Measurements from ENCODE around the gene FGFRL1. TPM values are rescaled to one million over a fixed set of nuclear protein-coding genes. Genes with fewer than 3 reads are reported as not detected.

FGFRL1 gene
- total RNA-seq, 4 donors from 2014 or later: 9.0 to 19.9 (median 12.0) TPM

DNA sequence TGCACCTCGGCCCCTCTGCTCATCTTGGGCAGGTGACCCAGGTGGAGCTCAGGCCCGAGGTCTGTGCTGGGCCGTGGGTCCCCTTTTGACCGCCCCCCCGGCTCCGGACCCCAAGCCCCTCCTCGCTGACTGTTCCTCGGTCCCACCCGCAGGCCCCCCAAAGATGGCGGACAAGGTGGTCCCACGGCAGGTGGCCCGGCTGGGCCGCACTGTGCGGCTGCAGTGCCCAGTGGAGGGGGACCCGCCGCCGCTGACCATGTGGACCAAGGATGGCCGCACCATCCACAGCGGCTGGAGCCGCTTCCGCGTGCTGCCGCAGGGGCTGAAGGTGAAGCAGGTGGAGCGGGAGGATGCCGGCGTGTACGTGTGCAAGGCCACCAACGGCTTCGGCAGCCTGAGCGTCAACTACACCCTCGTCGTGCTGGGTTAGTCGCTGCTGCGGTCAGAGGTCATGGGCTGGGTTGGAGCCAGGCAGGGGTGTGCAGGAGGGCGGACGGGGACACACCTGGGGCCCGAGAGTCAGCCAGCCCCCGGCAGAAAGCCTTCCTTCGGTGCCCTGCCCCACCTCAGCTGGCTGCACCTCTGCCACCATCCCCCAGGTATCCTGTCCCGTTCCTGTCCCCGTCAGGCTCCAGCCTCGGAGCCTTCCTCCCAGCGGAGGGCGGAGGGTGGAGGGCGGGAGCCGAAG is 10.8 kb downstream of the FGFRL1 start:
- DNase-seq (ENCODE audit: low spot score in 2 of 2): no peak
- TF ChIP-seq EP300 (IDR thresholded peaks at IDR 0.05) (no peak), CTCF (IDR thresholded peaks at IDR 0.05) (no peak), POLR2A (IDR thresholded peaks at IDR 0.05) (no peak), POLR2AphosphoS5 (IDR thresholded peaks at IDR 0.05) (no peak)
- no peak overlapping the region for H3K27ac ChIP-seq
- H3K4me3 ChIP-seq: no peak overlapping the region
- no peaks in the 10 kb centered on the region for H3K9me3 ChIP-seq
- no peaks in the 10 kb centered on the region for H3K27me3 ChIP-seq
- 89% methylated on average over 21 of the region's 46 CpGs for WGBS
- peaks cover 3% of the 10 kb centered on the region for H3K4me1 ChIP-seq
- peaks cover 20% of the 10 kb centered on the region for H3K36me3 ChIP-seq

GRCh38 chr4:1022739-1023066 is 11.3 kb downstream of the FGFRL1 start:
- WGBS: 56% methylated on average over 17 of the region's 19 CpGs
- H3K4me3 ChIP-seq: no peak overlapping the region
- no peaks in the 10 kb centered on the region for H3K27me3 ChIP-seq
- peaks cover 3% of the 10 kb centered on the region for H3K4me1 ChIP-seq
- peaks cover 20% of the 10 kb centered on the region for H3K36me3 ChIP-seq
- no peak for DNase-seq (ENCODE audit: low spot score in 2 of 2)
- no peaks in the 10 kb centered on the region for H3K9me3 ChIP-seq
- no peak for TF ChIP-seq POLR2A (IDR thresholded peaks at IDR 0.05)
- no peak for TF ChIP-seq CTCF (IDR thresholded peaks at IDR 0.05)
- no peak for TF ChIP-seq EP300 (IDR thresholded peaks at IDR 0.05)
- no peak for TF ChIP-seq POLR2AphosphoS5 (IDR thresholded peaks at IDR 0.05)
- H3K27ac ChIP-seq: no peak overlapping the region

GRCh38 chr4:1023075-1023640 is 11.7 kb downstream of the FGFRL1 start:
- no peak for DNase-seq (ENCODE audit: low spot score in 2 of 2)
- no peak for TF ChIP-seq EP300 (IDR thresholded peaks at IDR 0.05)
- no peak for TF ChIP-seq POLR2AphosphoS5 (IDR thresholded peaks at IDR 0.05)
- no peak for TF ChIP-seq CTCF (IDR thresholded peaks at IDR 0.05)
- TF ChIP-seq POLR2A (IDR thresholded peaks at IDR 0.05): no peak
- Histone ChIP-seq H3K27ac (no peak overlapping the region), H3K36me3 (peaks cover 20% of the 10 kb centered on the region), H3K4me3 (no peak overlapping the region), H3K4me1 (peaks cover 3% of the 10 kb centered on the region), H3K9me3 (no peaks in the 10 kb centered on the region), H3K27me3 (peaks cover under 1% of the 10 kb centered on the region)
- WGBS: 100% methylated on average over 1 of the region's 20 CpGs

GRCh38 chr4:1023895-1024740 is 12.7 kb downstream of the FGFRL1 start:
- no CpG with 5 or more reads among the region's 83 CpGs for WGBS
- TF ChIP-seq POLR2AphosphoS5 (IDR thresholded peaks at IDR 0.05): no peak
- no peak for TF ChIP-seq CTCF (IDR thresholded peaks at IDR 0.05)
- TF ChIP-seq POLR2A (IDR thresholded peaks at IDR 0.05): no peak
- TF ChIP-seq EP300 (IDR thresholded peaks at IDR 0.05): no peak
- no peaks in the 10 kb centered on the region for H3K9me3 ChIP-seq
- no peak overlapping the region for H3K4me3 ChIP-seq
- H3K36me3 ChIP-seq: peaks cover 20% of the 10 kb centered on the region
- peaks cover 3% of the 10 kb centered on the region for H3K4me1 ChIP-seq
- no peak overlapping the region for H3K27ac ChIP-seq
- peaks cover 6% of the 10 kb centered on the region for H3K27me3 ChIP-seq
- no peak for DNase-seq (ENCODE audit: low spot score in 2 of 2)
